B cell (primary cell): ENCODE measurements around the gene PHLDB1. TPM values are rescaled to one million over a fixed set of nuclear protein-coding genes. Genes with fewer than 3 reads are reported as not detected.

Source experiments
- ATAC-seq: fragments of 200-7000 bp; cut with Tn5 transposase; one replicate; pipeline ENCODE4 v1.10.0; 2021; ENCODE audit warnings: low read depth, mild to moderate bottlenecking, moderate number of reproducible peaks, moderate library complexity
- CTCF ChIA-PET: fragments of 350-600 bp; sonication (Branson Sonifier 250); formaldehyde crosslinking; loops from one replicate; lab custom pipeline; 2021; ENCODE audit warnings: antibody characterized with exemption, inconsistent platforms; lab: Charles Lee
- POLR2A ChIA-PET: fragments of 350-600 bp; sonication (Branson Sonifier 250); formaldehyde crosslinking; loops from one replicate; lab custom pipeline; 2021; ENCODE audit warnings: antibody characterized with exemption; lab: Charles Lee
- DNase-seq: peaks from one replicate; pipeline ENCODE4 v3.0.0; 2013
- H2AFZ ChIP-seq: 2 replicates; pipeline ENCODE4 v1.6.1; 2012; ENCODE audit warnings: mild to moderate bottlenecking, low read depth, low read length; ENCODE audit not compliant: insufficient read depth, poor library complexity, severe bottlenecking
- H3K27ac ChIP-seq, 2 donors: 1 replicate in 1 of 2; 2 replicates in 1 of 2; pipeline ENCODE4 v1.5.1; 2012 to 2013; ENCODE audit warnings: low read length in 2 of 2, mild to moderate bottlenecking in 2 of 2, moderate library complexity in 1 of 2
- H3K27me3 ChIP-seq, 4 experiments: fragments of 200-600 bp in 1 of 4; sonication (generic) in 1 of 4; replicated peaks in 1 of 4; 1 replicate in 2 of 4; 2 replicates in 2 of 4; pipeline versions ENCODE4 v1.6.1 to v1.7.0; 2013 to 2016; ENCODE audit warnings: low read length in 3 of 4, mild to moderate bottlenecking in 2 of 4, mixed read lengths in 1 of 4, moderate library complexity in 1 of 4; ENCODE audit not compliant: insufficient read depth in 4 of 4, control insufficient read depth in 3 of 4; ENCODE audit errors: control extremely low read depth in 1 of 4
- H3K36me3 ChIP-seq, 2 experiments: replicated peaks in 1 of 2; 1 replicate in 1 of 2; 2 replicates in 1 of 2; pipeline versions ENCODE4 v1.6.1 to v1.7.1; 2013; ENCODE audit warnings: low read length in 1 of 2; ENCODE audit not compliant: insufficient read depth in 2 of 2, control insufficient read depth in 1 of 2; ENCODE audit errors: control extremely low read depth in 1 of 2, extremely low read depth in 1 of 2
- H3K4me1 ChIP-seq, 2 donors: fragments of 200-600 bp in 1 of 2; sonication (generic) in 1 of 2; 1 replicate in 1 of 2; 2 replicates in 1 of 2; pipeline versions ENCODE4 v1.5.1 to v1.6.1; 2013 to 2017; ENCODE audit warnings: low read length in 2 of 2; ENCODE audit not compliant: control insufficient read depth in 2 of 2, insufficient read depth in 2 of 2
- H3K4me2 ChIP-seq: replicated peaks from 2 replicates; pipeline ENCODE3; 2012; ENCODE audit warnings: mild to moderate bottlenecking, low read depth, low read length; ENCODE audit not compliant: poor library complexity, severe bottlenecking
- H3K4me3 ChIP-seq, 5 experiments: fragments of 200-600 bp in 1 of 5; sonication (generic) in 1 of 5; 1 replicate in 3 of 5; 2 replicates in 2 of 5; pipeline versions ENCODE4 v1.5.1 to v1.7.0; 2011 to 2016; ENCODE audit warnings: low read length in 4 of 5, mild to moderate bottlenecking in 4 of 5, low read depth in 2 of 5, control low read depth in 1 of 5, moderate library complexity in 1 of 5; ENCODE audit not compliant: insufficient read depth in 1 of 5; ENCODE audit errors: control extremely low read depth in 1 of 5, extremely low read depth in 1 of 5
- H3K79me2 ChIP-seq: fragments of 200-600 bp; sonication (generic); one replicate; pipeline ENCODE4 v1.6.0; 2016; ENCODE audit warnings: low read length; ENCODE audit not compliant: control insufficient read depth, insufficient read depth
- H3K9ac ChIP-seq: fragments of 200-600 bp; sonication (generic); 2 replicates; pipeline ENCODE4 v1.6.1; 2017; ENCODE audit warnings: mild to moderate bottlenecking, low read length, moderate library complexity
- H3K9me3 ChIP-seq, 3 donors: one replicate each; pipeline versions ENCODE4 v1.6.1 to v1.7.1; 2013; ENCODE audit warnings: low read length in 2 of 3; ENCODE audit not compliant: control insufficient read depth in 2 of 3, insufficient read depth in 1 of 3; ENCODE audit errors: control extremely low read depth in 1 of 3
- H4K20me1 ChIP-seq: 2 replicates; pipeline ENCODE4 v1.6.0; 2012; ENCODE audit warnings: mild to moderate bottlenecking, low read length; ENCODE audit not compliant: insufficient read depth, control insufficient read depth, poor library complexity, severe bottlenecking
- H3K27ac Mint-ChIP-seq: one replicate; pipeline ENCODE4 v1.8.0; 2021; ENCODE audit warnings: mixed read lengths
- H3K27me3 Mint-ChIP-seq: one replicate; pipeline ENCODE4 v1.8.0; 2021; ENCODE audit warnings: mixed read lengths
- H3K4me1 Mint-ChIP-seq: one replicate; pipeline ENCODE4 v1.8.0; 2021; ENCODE audit warnings: mixed read lengths
- H3K4me3 Mint-ChIP-seq: one replicate; pipeline ENCODE4 v1.8.0; 2021; ENCODE audit warnings: mixed read lengths
- H3K9me3 Mint-ChIP-seq: one replicate; pipeline ENCODE4 v1.8.0; 2022; ENCODE audit warnings: mixed read lengths; ENCODE audit not compliant: insufficient read depth
- EZH2 ChIP-seq: IDR thresholded peaks from 2 replicates; pipeline ENCODE4 v1.6.1; 2012; ENCODE audit warnings: borderline replicate concordance, low read depth, mild to moderate bottlenecking, moderate library complexity, low read length; ENCODE audit not compliant: insufficient read depth, poor library complexity, severe bottlenecking
- WGBS: methylation state at CpG from one replicate; pipeline ENCODE4 v1.1.5; 2013; ENCODE audit warnings: missing lambda C conversion rate; ENCODE audit not compliant: insufficient coverage; 5-methylcytosine and 5-hydroxymethylcytosine counted together
- intact Hi-C: fragments of 100-400 bp; cut with micrococcal nuclease; formaldehyde crosslinking; loops from one replicate; pipeline ENCODE4 v1.10.0; 2022
- polyA plus RNA-seq: library from polyadenylated mRNA; depleted of rRNA; stranded (reverse); fragments of >200 nt; gene quantifications from 2 replicates; pipeline ENCODE4 v1.2.3, GENCODE V29; 2012
- total RNA-seq, 2 donors: library from RNA; stranded (reverse); fragments of 120-200 nt in 1 of 2; gene quantifications; 1 replicate in 1 of 2; 2 replicates in 1 of 2; pipeline versions ENCODE4 v1.2.3 to v1.2.4, GENCODE V29; 2013 to 2022
- TF ChIP-seq, protein P1 (sequence below): fragments of 200-600 bp; IDR thresholded peaks from one replicate; pipeline ENCODE4 v1.8.0; 2022; ENCODE audit warnings: antibody characterized with exemption, mild to moderate bottlenecking

Gene PHLDB1
- total and polyA plus RNA-seq, 2 donors (not counting 1 experiment from before 2014, with no cell fraction given): 0.46 to 2.4 TPM

DNA sequence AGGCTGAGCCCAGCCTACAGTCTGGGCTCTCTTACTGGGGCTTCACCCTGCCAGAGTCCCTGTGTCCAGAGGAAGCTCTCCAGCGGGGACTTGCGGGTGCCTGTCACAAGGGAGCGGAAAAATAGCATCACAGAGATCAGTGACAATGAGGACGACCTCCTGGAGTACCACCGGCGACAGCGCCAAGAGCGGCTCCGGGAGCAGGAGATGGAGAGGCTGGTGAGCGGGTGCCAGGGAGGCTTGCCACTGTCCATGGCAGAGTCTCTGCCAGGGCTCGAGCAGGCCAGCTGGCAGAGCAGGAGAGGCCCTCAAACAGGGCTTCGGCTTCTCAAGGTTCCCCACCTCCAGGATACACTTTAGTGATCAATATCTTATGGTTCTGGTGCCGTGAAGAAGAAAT, 21.0 kb downstream of the PHLDB1 start:
- no peak overlapping the region for H3K9ac ChIP-seq

GRCh38 chr11:118628861-118629549, 21.6 kb downstream of the PHLDB1 start:
- H3K4me3 Mint-ChIP-seq: no peak overlapping the region
- intact Hi-C loops: no loop called here
- Histone ChIP-seq H3K79me2 (no peaks in the 10 kb centered on the region), H3K9ac (no peak overlapping the region), H2AFZ (no peak overlapping the region), H4K20me1 (no peaks in the 10 kb centered on the region), H3K36me3 (no peaks in the 10 kb centered on the region), H3K4me2 (no peak overlapping the region), H3K4me3 (no peak overlapping the region), H3K27me3 (peaks cover 0 to under 1% (median 0%) of the 10 kb centered on the region in 4 experiments), H3K27ac (no peak overlapping the region), H3K9me3 (no peaks in the 10 kb centered on the region), H3K4me1 (no peaks in the 10 kb centered on the region)
- no peak for ATAC-seq
- peaks cover 4% of the 10 kb centered on the region for H3K27me3 Mint-ChIP-seq
- H3K27ac Mint-ChIP-seq: no peak overlapping the region
- 63% methylated on average over 5 of the region's 5 CpGs for WGBS
- CTCF ChIA-PET: no interaction called here
- DNase-seq: no peak
- POLR2A ChIA-PET: no interaction called here
- H3K9me3 Mint-ChIP-seq: no peaks in the 10 kb centered on the region
- TF ChIP-seq, protein P1, sequence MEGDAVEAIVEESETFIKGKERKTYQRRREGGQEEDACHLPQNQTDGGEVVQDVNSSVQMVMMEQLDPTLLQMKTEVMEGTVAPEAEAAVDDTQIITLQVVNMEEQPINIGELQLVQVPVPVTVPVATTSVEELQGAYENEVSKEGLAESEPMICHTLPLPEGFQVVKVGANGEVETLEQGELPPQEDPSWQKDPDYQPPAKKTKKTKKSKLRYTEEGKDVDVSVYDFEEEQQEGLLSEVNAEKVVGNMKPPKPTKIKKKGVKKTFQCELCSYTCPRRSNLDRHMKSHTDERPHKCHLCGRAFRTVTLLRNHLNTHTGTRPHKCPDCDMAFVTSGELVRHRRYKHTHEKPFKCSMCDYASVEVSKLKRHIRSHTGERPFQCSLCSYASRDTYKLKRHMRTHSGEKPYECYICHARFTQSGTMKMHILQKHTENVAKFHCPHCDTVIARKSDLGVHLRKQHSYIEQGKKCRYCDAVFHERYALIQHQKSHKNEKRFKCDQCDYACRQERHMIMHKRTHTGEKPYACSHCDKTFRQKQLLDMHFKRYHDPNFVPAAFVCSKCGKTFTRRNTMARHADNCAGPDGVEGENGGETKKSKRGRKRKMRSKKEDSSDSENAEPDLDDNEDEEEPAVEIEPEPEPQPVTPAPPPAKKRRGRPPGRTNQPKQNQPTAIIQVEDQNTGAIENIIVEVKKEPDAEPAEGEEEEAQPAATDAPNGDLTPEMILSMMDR: no peak
- no peak for TF ChIP-seq EZH2
- no peaks in the 10 kb centered on the region for H3K4me1 Mint-ChIP-seq

More for the DNA sequence above, 21.0 kb downstream of the PHLDB1 start:
- POLR2A ChIA-PET: no interaction called here
- CTCF ChIA-PET: no interaction called here
- TF ChIP-seq, protein P1: no peak
- TF ChIP-seq EZH2: no peak
- Mint-ChIP-seq H3K4me3 (no peak overlapping the region), H3K4me1 (no peaks in the 10 kb centered on the region), H3K9me3 (no peaks in the 10 kb centered on the region), H3K27ac (no peak overlapping the region), H3K27me3 (peaks cover 4% of the 10 kb centered on the region)
- ATAC-seq (no peak), DNase-seq (no peak)
- no peaks in the 10 kb centered on the region for H3K4me1 ChIP-seq
- no peaks in the 10 kb centered on the region for H3K9me3 ChIP-seq
- H3K27ac ChIP-seq: no peak overlapping the region
- no peak overlapping the region for H2AFZ ChIP-seq
- intact Hi-C loops: no loop called here
- no peaks in the 10 kb centered on the region for H3K27me3 ChIP-seq
- WGBS: 93% methylated on average over 11 of the region's 13 CpGs
- no peak overlapping the region for H3K4me2 ChIP-seq
- no peaks in the 10 kb centered on the region for H3K79me2 ChIP-seq
- H4K20me1 ChIP-seq: no peaks in the 10 kb centered on the region
- H3K36me3 ChIP-seq: no peaks in the 10 kb centered on the region
- no peak overlapping the region for H3K4me3 ChIP-seq
